ENCODE data around the gene AMER2. TPM values are rescaled to one million over a fixed set of nuclear protein-coding genes. Genes with fewer than 3 reads are reported as not detected.

AMER2 gene
- total RNA-seq, 1 donor from 2014 or later: not detected

DNA sequence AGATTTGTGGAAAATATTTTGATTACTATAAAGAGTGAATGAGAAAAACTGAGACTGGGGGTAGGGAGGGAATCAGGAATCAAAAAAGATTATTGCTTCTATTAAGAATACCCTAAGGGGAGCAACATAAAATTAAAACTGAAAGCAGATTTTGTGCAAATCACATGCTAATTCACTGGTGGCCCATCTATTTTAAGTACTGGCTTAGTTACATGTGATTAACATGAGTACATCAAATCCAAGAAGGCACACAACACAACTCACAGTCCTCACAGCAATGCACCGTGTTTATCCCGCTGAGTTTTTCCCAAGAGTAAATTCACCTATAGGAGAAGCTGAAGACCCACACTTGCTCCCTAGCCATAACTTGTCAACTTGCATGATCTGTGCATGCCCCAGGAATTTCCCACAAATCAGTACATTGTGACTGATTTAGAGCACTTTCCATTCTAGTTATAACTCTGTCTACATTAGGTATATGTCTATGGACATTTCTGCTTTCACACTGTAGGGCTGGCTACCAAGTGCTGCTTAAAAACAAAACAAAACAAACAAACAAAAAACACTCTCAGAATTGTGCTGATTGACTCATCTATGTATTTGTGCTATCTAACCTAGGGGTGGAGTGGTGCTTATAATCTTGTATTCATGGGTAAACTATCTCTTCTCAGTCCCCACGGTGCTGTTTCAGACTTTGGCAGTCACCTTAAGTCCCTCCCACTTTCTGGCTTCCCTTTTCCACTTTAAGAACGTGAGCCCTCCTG lies 24.3 kb downstream of the AMER2 start:
- ChIA-PET POLR2A (no interaction called here), CTCF (no interaction called here)
- no peak for DNase-seq
- TF ChIP-seq, protein P1, sequence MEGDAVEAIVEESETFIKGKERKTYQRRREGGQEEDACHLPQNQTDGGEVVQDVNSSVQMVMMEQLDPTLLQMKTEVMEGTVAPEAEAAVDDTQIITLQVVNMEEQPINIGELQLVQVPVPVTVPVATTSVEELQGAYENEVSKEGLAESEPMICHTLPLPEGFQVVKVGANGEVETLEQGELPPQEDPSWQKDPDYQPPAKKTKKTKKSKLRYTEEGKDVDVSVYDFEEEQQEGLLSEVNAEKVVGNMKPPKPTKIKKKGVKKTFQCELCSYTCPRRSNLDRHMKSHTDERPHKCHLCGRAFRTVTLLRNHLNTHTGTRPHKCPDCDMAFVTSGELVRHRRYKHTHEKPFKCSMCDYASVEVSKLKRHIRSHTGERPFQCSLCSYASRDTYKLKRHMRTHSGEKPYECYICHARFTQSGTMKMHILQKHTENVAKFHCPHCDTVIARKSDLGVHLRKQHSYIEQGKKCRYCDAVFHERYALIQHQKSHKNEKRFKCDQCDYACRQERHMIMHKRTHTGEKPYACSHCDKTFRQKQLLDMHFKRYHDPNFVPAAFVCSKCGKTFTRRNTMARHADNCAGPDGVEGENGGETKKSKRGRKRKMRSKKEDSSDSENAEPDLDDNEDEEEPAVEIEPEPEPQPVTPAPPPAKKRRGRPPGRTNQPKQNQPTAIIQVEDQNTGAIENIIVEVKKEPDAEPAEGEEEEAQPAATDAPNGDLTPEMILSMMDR (IDR thresholded peaks at IDR 0.05): no peak
- Mint-ChIP-seq H3K4me3 (no peak overlapping the region), H3K36me3 (ENCODE audit: low read depth) (no peaks in the 10 kb centered on the region), H3K9me3 (peaks cover 8% of the 10 kb centered on the region), H3K27ac (no peak overlapping the region), H3K4me1 (peaks cover 4% of the 10 kb centered on the region), H3K27me3 (peaks cover 4% of the 10 kb centered on the region)
- intact Hi-C loops (cut with micrococcal nuclease): no loop called here
- ATAC-seq (ENCODE audit: low read depth): no peak

DNA sequence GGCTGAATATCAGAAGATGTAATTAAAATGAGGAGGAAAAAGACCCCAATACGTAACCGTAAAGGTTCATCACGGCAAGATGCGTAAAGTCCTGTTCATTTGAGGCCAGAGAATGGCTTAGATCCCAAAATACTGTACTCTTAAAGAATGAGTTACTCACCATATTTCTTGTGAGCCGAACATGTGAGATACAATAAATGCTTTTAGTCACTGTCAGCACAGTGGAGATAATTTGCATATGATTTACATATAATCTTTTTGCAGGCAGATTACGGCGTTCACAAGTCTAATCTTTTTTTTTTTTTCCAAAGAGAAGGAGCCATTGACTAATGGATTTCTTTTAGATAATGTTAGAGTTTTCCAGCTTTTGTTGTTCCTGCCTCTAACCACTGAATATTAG lies 28.4 kb downstream of the AMER2 start:
- Mint-ChIP-seq H3K36me3 (ENCODE audit: low read depth) (no peaks in the 10 kb centered on the region), H3K4me1 (peaks cover 4% of the 10 kb centered on the region), H3K4me3 (no peak overlapping the region), H3K9me3 (peaks cover 8% of the 10 kb centered on the region), H3K27ac (no peak overlapping the region), H3K27me3 (peaks cover 13% of the 10 kb centered on the region)
- intact Hi-C loops (cut with micrococcal nuclease): no loop called here
- POLR2A ChIA-PET: no interaction called here
- CTCF ChIA-PET: interaction anchor here (1.0 kb wide), 1 partner anchor 459 kb away, joined by 3 read pairs; no protein-coding TSS in a partner anchor
- no peak for ATAC-seq (ENCODE audit: low read depth)
- DNase-seq: no peak
- TF ChIP-seq, protein P1 (IDR thresholded peaks at IDR 0.05): no peak

DNA sequence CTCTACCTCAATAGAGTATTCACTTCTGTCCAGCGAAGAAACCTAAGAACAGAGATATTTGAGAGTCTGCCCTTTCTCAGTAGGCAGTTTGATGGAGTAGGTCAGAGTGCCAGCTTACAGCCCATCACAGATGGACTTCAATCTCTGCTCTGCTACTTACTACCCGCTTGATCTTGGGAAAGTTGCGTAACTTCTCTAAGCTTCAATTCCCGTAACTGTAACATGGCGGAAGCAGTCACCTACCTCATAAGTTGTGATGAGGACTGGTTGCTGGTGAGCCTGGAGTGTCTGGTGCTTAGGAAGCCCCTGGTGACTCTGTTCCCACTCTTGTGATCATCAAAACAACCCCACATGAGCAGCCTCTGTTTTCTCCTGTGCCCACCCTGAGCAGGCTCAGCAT lies 31.0 kb downstream of the AMER2 start:
- Mint-ChIP-seq H3K36me3 (ENCODE audit: low read depth) (no peaks in the 10 kb centered on the region), H3K27me3 (peaks cover 28% of the 10 kb centered on the region), H3K27ac (no peak overlapping the region), H3K4me1 (no peaks in the 10 kb centered on the region), H3K4me3 (no peak overlapping the region), H3K9me3 (no peaks in the 10 kb centered on the region)
- ChIA-PET POLR2A (no interaction called here), CTCF (no interaction called here)
- intact Hi-C loops (cut with micrococcal nuclease): no loop called here
- DNase-seq (no peak), ATAC-seq (ENCODE audit: low read depth) (no peak)
- TF ChIP-seq, protein P1 (IDR thresholded peaks at IDR 0.05): no peak

DNA sequence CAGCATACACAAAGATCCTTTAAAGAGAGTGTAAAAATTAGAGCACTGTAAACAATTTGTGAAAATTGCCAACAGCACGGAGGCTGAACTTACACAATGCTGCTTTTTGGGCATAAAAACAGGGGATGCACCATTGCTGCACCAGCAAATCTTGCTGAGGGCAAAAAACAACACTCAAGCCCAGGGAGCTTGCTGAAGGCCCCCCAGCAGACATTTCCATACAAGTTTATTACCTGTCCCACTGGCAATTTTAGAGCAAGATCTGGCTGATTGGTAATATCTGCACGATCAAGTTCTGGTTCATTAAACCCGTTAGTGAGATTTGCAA lies 34.3 kb downstream of the AMER2 start:
- CTCF ChIA-PET: no interaction called here
- POLR2A ChIA-PET: no interaction called here
- ATAC-seq (ENCODE audit: low read depth): no peak

DNA sequence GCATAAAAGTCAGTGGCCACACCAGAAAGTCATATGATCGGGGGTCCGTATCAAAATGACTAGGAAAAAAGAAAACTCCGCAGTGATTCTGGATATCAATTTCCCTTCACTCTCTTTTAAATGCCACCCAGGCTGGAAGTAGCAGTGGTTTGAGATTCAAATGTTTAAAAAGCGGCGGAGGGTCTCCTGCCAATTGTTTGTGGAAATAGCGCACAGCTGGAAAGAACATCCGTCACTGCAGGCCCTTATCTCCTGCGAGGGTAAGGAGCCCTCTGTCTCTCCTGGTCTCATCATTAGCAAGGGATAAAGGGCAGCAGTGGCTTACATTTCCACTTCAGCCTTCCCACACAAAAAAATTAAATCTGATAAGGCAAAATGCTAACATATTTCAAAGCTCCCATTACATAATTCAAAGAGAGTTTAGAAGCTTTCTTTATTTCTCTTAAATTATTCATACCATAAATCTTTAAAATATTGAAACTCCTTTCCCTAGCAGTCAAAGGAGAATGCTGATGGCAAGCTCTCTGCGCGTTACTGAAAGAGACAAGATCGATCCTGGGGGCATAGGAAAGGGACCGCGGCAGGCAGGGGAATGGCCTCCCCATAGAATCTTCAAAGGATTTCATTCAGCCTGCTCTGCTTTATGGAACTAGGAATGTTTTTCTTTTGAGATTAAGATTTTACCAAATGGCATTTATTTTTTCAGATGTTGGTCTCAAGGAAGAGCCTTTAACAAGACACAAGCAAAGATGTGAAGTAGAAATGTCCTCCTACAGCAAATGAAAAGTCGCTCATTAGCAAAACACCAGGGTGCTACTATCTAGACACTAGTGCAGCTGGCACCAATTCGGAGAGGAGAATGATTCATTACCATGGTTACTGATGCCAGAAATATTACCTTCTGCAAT lies 35.0 kb downstream of the AMER2 start:
- Mint-ChIP-seq H3K27ac (no peak overlapping the region), H3K36me3 (ENCODE audit: low read depth) (no peaks in the 10 kb centered on the region), H3K4me3 (no peak overlapping the region), H3K4me1 (no peaks in the 10 kb centered on the region), H3K27me3 (peaks cover 40% of the 10 kb centered on the region), H3K9me3 (peaks cover 9% of the 10 kb centered on the region)
- TF ChIP-seq, protein P1 (IDR thresholded peaks at IDR 0.05): no peak
- intact Hi-C loops (cut with micrococcal nuclease): no loop called here
- POLR2A ChIA-PET: no interaction called here
- no peak for DNase-seq
- ATAC-seq (ENCODE audit: low read depth): no peak
- CTCF ChIA-PET: no interaction called here

More for the DNA sequence above, 34.3 kb downstream of the AMER2 start:
- DNase-seq: no peak
- Mint-ChIP-seq H3K4me3 (no peak overlapping the region), H3K27ac (no peak overlapping the region), H3K9me3 (peaks cover 9% of the 10 kb centered on the region), H3K36me3 (ENCODE audit: low read depth) (no peaks in the 10 kb centered on the region), H3K4me1 (no peaks in the 10 kb centered on the region), H3K27me3 (peaks cover 40% of the 10 kb centered on the region)
- intact Hi-C loops (cut with micrococcal nuclease): no loop called here
- TF ChIP-seq, protein P1 (IDR thresholded peaks at IDR 0.05): no peak

All from activated B cell treated with CpG ODN at 0.5 μM for 24 hours (primary cell).